HG02981 (cell line): ENCODE data around the gene ACMSD.
"Not testable (repeated sequence)": the region's sequence is repeated elsewhere in the genome, so short reads cannot be mapped to it uniquely, and the experiment has no call there.

Experiments used
- ATAC-seq: cut with Tn5 transposase; IDR thresholded peaks from one replicate; pipeline ENCODE4 v1.9.1; 2021; ENCODE audit warnings: mild to moderate bottlenecking, moderate library complexity; ENCODE audit not compliant: unreplicated experiment

ACMSD gene

GRCh38 chr2:134903701-134904100, 65.3 kb downstream of the ACMSD start:
- ATAC-seq, result not testable (repeated sequence)

GRCh38 chr2:134905168-134905567, 66.8 kb downstream of the ACMSD start:
- no peak for ATAC-seq

GRCh38 chr2:134906726-134907125, 68.3 kb downstream of the ACMSD start:
- no peak for ATAC-seq

GRCh38 chr2:134907441-134908116, 69.2 kb downstream of the ACMSD start:
- not testable (repeated sequence) for ATAC-seq

GRCh38 chr2:134910763-134911399, 72.5 kb downstream of the ACMSD start:
- ATAC-seq, result no peak

- ATAC-seq, result no peak
These were observed 73.0 kb downstream of the ACMSD start for GRCh38 chr2:134911400-134911785.

- no peak for ATAC-seq
These were observed 73.9 kb downstream of the ACMSD start for GRCh38 chr2:134912361-134912760.

- ATAC-seq, result no peak
These were observed 79.0 kb downstream of the ACMSD start for GRCh38 chr2:134917360-134917865.

GRCh38 chr2:134917888-134918525, 79.6 kb downstream of the ACMSD start:
- peak; percentile 75 for ATAC-seq

- peak; percentile 80 for ATAC-seq
These were observed 80.3 kb downstream of the ACMSD start, which contains the start of gene CCNT2 for GRCh38 chr2:134918526-134919340. Gene CCNT2, plus strand, starts transcription at chr2:134918822. Its CDS starts 33 bp downstream, at chr2:134918855.

- ATAC-seq, result no peak
These were observed 81.2 kb downstream of the ACMSD start for GRCh38 chr2:134919341-134920210.

- no peak for ATAC-seq
These were observed 86.5 kb downstream of the ACMSD start for GRCh38 chr2:134924912-134925311.

- ATAC-seq, result no peak
These were observed 88.0 kb downstream of the ACMSD start for GRCh38 chr2:134926231-134926931.

GRCh38 chr2:134927195-134927594, 88.8 kb downstream of the ACMSD start:
- ATAC-seq, result no peak

GRCh38 chr2:134932864-134933526, 94.6 kb downstream of the ACMSD start:
- no peak for ATAC-seq

- no peak for ATAC-seq
These were observed 95.3 kb downstream of the ACMSD start for GRCh38 chr2:134933732-134934131.

GRCh38 chr2:134934150-134934549, 95.7 kb downstream of the ACMSD start:
- no peak for ATAC-seq

- no peak for ATAC-seq
These were observed 96.2 kb downstream of the ACMSD start for GRCh38 chr2:134934641-134935040.

- ATAC-seq, result no peak
These were observed 98.3 kb downstream of the ACMSD start for GRCh38 chr2:134936691-134937090.
